Activated CD4-positive, alpha-beta T cell treated with anti-CD3 and anti-CD28 coated beads for 36 hours (primary cell): ENCODE measurements around the gene LIMK1. TPM values are rescaled to one million over a fixed set of nuclear protein-coding genes. Genes with fewer than 3 reads are reported as not detected.

Source experiments
- ATAC-seq: fragments of 200-7000 bp; cut with Tn5 transposase; one replicate; pipeline ENCODE4 v1.10.0; 2021; ENCODE audit warnings: mild to moderate bottlenecking, moderate library complexity
- CTCF ChIA-PET: fragments of 350-600 bp; sonication (Branson Sonifier 250); formaldehyde crosslinking; loops from one replicate; lab custom pipeline; 2021; ENCODE audit warnings: antibody characterized with exemption; lab: Charles Lee
- POLR2A ChIA-PET: fragments of 350-600 bp; sonication (Branson Sonifier 250); formaldehyde crosslinking; loops from one replicate; lab custom pipeline; 2021; ENCODE audit warnings: antibody characterized with exemption, inconsistent platforms; lab: Charles Lee
- DNase-seq: peaks from one replicate; pipeline ENCODE4 v3.0.0-alpha.2; 2020
- H3K27ac Mint-ChIP-seq: one replicate; pipeline ENCODE4 v1.8.0; 2021; ENCODE audit warnings: mixed read lengths
- H3K27me3 Mint-ChIP-seq: one replicate; pipeline ENCODE4 v1.8.0; 2021; ENCODE audit warnings: mixed read lengths
- H3K36me3 Mint-ChIP-seq: one replicate; pipeline ENCODE4 v1.8.0; 2021; ENCODE audit warnings: low read depth, mixed read lengths
- H3K4me1 Mint-ChIP-seq: one replicate; pipeline ENCODE4 v1.8.0; 2021; ENCODE audit warnings: mixed read lengths
- H3K4me3 Mint-ChIP-seq: one replicate; pipeline ENCODE4 v1.8.0; 2021; ENCODE audit warnings: mild to moderate bottlenecking, moderate library complexity, mixed read lengths
- H3K9me3 Mint-ChIP-seq: one replicate; pipeline ENCODE4 v1.8.0; 2021; ENCODE audit warnings: low read depth, mixed read lengths
- intact Hi-C, 2 experiments: fragments of 100-400 bp; cut with DNase I in 1 of 2; cut with micrococcal nuclease in 1 of 2; formaldehyde crosslinking; loops; one replicate each; pipeline versions ENCODE4 v1.14.2 to v1.15.1; 2022 to 2024; cut with DNase I, micrococcal nuclease
- total RNA-seq, 2 experiments: library from RNA; stranded (reverse); gene quantifications; one replicate each; pipeline ENCODE4 v1.2.3, GENCODE V29; 2021

LIMK1 gene
- 10 to 100 TPM; 12.5 to 14.8 TPM for total RNA-seq

DNA sequence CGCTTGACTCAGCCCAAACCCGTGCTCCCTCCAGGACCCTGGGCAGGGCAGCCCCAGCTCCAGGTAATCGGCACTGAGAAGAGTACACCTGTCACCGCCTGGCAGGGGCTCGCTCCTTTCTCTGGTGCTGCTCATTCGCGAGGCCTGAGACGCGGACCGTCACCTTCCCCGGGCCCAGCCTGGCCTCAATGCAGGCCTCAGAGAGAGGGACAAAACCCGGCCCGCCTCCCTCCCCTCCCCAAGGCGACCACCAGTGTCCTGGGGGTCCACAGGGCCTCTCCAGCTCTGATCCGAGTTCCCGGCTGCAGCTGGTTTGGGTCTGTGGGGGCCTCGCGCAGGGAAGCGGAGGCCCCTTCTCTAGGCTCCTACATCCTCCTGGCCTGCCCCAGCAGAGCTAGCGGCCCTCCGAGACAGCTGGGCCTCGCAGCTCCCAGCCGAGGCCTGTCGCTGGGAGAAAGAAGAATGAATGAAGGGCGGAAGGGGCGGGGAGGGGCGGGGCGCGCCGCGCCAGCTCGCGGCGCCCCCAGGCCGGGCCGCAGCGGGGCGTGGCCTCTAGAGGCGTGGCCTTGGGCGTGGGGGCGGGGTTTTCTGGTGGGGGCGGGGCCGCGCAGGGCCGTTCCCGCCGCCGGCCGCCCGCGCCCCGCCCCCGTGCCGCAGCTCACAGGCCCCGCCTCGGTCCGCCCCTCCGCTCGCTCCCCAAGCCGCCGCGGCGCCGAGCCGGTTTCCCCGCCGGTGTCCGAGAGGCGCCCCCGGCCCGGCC lies at the start of gene LIMK1:
LIMK1 (plus strand) TSS at position 688 of the 760 bp plus-strand sequence. CDS start 187 bp downstream, outside the sequence.
- ATAC-seq (peak; percentile 89), DNase-seq (peak; percentile 90)
- H3K4me1 Mint-ChIP-seq, result peaks cover 5% of the 10 kb centered on the region
- H3K9me3 Mint-ChIP-seq, result no peaks in the 10 kb centered on the region
- ChIA-PET CTCF (interaction anchor here (1.2 kb wide), 1 partner anchor 13 kb away, joined by 4 read pairs; no protein-coding TSS in a partner anchor), POLR2A (interaction anchor here (0.5 to 1.4 kb wide), 5 partner anchors 11 to 364 kb away, joined by 3 to 5 read pairs (median 3); partner anchors contain the start of gene STX1A)
- peaks cover 4% of the 10 kb centered on the region for H3K36me3 Mint-ChIP-seq
- intact Hi-C loops, result loop anchor here (1.0 to 5.0 kb wide), 4 partner anchors 11 to 504 kb away; partner anchors contain the start of genes ABHD11 (in 1 of the 2), EIF4H (in 1 of the 2) and TBL2 (in 1 of the 2)
- H3K4me3 Mint-ChIP-seq, result peak within 1 kb of the TSS; percentile 79
- no peaks in the 10 kb centered on the region for H3K27me3 Mint-ChIP-seq
- H3K27ac Mint-ChIP-seq, result peak within 1 kb of the TSS; percentile 77

DNA sequence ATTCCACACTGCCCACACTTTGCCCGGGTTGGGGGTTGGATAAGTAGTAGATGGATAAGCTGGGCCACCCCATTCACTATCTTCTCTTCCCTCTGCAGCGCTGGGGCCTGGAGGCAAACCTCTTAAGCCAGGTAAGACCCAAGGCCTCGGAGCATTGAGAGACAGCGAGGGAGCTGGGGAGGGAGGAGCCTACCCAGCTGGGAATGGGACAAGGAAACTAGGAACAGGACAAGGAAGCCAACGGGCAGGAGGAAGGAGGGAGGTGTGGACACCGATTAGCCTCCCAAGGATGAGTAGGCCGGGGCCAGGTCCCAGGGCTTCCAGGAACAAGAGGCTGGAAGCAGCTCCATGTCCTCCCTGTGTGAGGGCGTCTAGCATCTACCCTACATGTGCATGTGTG lies 46.0 kb upstream of the LIMK1 start:
- Mint-ChIP-seq H3K27ac (no peak overlapping the region), H3K4me1 (no peaks in the 10 kb centered on the region), H3K27me3 (no peaks in the 10 kb centered on the region), H3K9me3 (no peaks in the 10 kb centered on the region), H3K4me3 (no peak overlapping the region), H3K36me3 (no peaks in the 10 kb centered on the region)
- intact Hi-C loops, result no loop called here
- no peak for DNase-seq
- POLR2A ChIA-PET, result no interaction called here
- ATAC-seq, result no peak
- CTCF ChIA-PET, result interaction anchor here (1.8 to 2.5 kb wide), 2 partner anchors 11 to 12 kb away, joined by 13 to 16 read pairs; no protein-coding TSS in a partner anchor

DNA sequence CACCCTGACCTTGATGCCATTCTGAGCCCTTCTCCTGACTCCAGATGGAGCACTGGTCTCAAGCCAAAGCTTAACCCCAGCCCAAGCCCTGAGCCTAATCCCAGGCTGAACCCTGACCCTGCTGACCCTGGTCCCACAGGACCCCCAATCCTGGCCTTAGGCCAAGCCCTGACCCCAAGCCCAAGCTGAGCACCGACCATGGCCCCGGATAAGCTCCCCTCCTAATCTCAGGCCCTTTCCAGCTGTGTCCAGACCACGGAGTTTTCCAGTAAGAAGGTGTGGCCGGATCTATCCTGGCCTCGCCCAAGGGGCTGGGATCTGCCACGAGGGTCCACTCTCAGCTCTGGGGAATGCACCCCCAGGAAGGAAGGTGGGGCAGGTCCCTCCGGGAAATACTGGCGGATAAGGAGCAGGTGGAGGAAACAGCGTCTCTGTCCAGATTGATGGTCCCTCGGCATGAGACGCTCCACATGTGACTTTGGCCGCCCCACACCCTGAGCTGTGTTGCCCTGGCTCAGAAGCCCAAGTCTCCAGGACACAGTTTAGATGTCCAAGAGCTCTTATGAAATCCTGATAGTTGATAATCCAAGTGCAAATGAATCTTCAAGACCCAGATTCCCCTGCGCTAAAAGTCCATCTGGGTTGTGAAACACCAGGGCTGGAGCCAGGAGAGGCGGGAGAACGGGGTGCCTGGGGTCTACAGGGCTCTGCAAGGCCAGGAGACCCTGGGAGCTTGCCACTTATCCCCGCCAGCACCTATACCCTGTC lies 45.2 kb upstream of the LIMK1 start:
- ChIA-PET POLR2A (no interaction called here), CTCF (interaction anchor here (1.8 kb wide), 1 partner anchor 13 kb away, joined by 16 read pairs; no protein-coding TSS in a partner anchor)
- H3K4me1 Mint-ChIP-seq, result no peaks in the 10 kb centered on the region
- intact Hi-C loops, result no loop called here
- no peak overlapping the region for H3K4me3 Mint-ChIP-seq
- H3K36me3 Mint-ChIP-seq, result no peaks in the 10 kb centered on the region
- ATAC-seq (no peak), DNase-seq (no peak)
- H3K9me3 Mint-ChIP-seq, result no peaks in the 10 kb centered on the region
- no peak overlapping the region for H3K27ac Mint-ChIP-seq
- H3K27me3 Mint-ChIP-seq, result no peaks in the 10 kb centered on the region

DNA sequence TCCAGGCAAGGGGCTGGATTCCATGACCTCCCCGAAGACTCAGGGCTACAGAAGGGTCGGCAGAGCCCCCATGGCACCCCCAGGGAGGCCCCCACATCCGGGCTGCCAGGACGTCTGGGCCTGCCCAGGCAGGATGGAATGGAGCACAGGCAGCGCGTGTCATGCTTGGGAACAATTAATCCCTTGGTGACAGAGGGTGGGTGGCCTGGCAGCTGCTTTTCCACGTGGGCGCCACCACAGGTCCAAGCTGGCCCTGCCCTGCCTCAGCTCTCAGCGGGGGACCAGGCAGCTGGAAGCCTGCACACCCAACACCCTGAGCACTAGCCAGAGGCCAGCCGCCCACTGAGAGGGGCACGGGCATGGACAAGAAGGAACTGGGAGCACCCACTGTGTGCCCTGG lies 44.3 kb upstream of the LIMK1 start:
- Mint-ChIP-seq H3K9me3 (no peaks in the 10 kb centered on the region), H3K27me3 (no peaks in the 10 kb centered on the region), H3K4me3 (no peak overlapping the region), H3K4me1 (no peaks in the 10 kb centered on the region), H3K27ac (no peak overlapping the region), H3K36me3 (no peaks in the 10 kb centered on the region)
- CTCF ChIA-PET, result interaction anchor here (1.8 kb wide), 1 partner anchor 14 kb away, joined by 16 read pairs; no protein-coding TSS in a partner anchor
- POLR2A ChIA-PET, result no interaction called here
- ATAC-seq (no peak), DNase-seq (no peak)
- intact Hi-C loops, result no loop called here

DNA sequence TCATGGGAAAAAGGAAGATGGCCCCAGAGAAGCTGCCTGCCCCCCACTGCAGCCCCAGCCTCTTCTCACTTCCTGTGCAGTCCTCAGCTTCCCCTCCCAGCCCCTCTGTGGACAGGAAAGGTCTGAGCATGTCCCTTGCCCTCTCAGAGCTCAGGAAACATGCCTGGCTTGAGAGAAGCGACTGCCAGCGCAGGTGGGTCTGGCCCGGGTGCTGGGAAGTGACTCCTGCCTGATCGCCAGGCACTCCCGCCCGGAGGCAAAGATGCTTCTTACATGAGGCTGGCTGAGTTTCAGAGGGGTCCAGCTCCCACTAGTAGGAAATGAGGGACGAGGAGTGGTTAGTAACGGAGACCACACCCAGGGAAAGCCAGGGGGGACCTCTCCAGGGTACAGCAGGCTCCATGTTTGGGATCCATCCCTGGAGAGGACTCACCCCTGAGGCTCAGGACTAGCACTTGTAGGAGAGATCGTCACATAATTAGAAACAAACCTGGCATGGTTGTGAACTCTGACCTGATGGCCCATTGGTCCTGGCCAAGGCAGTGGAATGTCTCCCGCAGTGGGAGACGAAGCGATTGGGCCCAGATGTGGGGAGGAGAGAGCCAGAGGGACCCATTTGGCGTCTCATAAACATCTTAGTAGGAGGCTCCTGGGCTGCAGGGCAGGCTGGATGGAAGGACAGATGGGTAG lies 43.4 kb upstream of the LIMK1 start:
- Mint-ChIP-seq H3K9me3 (no peaks in the 10 kb centered on the region), H3K4me1 (no peaks in the 10 kb centered on the region), H3K4me3 (no peak overlapping the region), H3K36me3 (no peaks in the 10 kb centered on the region), H3K27me3 (no peaks in the 10 kb centered on the region), H3K27ac (no peak overlapping the region)
- DNase-seq (no peak), ATAC-seq (no peak)
- POLR2A ChIA-PET, result no interaction called here
- CTCF ChIA-PET, result interaction anchor here (0.6 kb wide), 1 partner anchor 165 kb away, joined by 4 read pairs; no protein-coding TSS in a partner anchor
- intact Hi-C loops, result no loop called here

DNA sequence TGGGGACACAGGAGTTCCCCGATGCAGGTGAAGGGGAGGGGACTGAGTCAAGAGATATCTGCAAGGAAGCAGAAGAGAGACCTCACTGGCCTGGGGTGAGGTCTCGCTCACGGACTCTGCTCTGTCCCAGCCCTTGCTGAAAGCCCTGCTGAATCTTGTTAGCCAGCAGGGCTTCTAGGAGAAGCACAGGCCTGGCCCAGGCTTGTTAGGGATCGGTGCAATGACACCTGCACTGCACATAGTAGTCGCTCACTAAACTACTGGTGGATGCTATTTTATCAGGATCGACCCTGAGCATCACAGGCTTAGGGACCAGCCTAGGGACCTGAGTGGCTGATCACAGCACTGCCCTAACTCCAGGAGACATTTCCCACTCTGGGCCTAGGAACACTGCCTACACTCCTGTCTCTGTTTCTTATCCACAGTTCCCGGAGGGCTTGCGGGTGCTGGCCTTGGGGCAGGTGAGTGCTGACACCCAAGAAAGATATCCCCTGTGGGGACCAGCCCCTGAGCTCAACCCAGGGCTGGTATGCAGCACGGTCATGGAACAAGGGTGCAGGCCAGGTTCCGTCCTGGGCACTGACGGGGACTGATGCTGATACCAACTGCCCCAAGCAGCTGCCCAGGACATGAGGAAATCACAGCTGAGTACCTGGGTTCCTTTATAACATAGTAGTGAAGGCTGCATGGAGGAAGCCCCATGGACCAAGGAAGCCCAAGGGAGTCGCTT lies 42.6 kb upstream of the LIMK1 start:
- no peak for ATAC-seq
- ChIA-PET POLR2A (no interaction called here), CTCF (interaction anchor here (0.6 kb wide), 1 partner anchor 165 kb away, joined by 4 read pairs; no protein-coding TSS in a partner anchor)
- DNase-seq, result no peak
- intact Hi-C loops, result no loop called here
- H3K27me3 Mint-ChIP-seq, result no peaks in the 10 kb centered on the region
- no peak overlapping the region for H3K27ac Mint-ChIP-seq
- H3K36me3 Mint-ChIP-seq, result no peaks in the 10 kb centered on the region
- H3K4me3 Mint-ChIP-seq, result no peak overlapping the region
- H3K4me1 Mint-ChIP-seq, result no peaks in the 10 kb centered on the region
- H3K9me3 Mint-ChIP-seq, result no peaks in the 10 kb centered on the region

DNA sequence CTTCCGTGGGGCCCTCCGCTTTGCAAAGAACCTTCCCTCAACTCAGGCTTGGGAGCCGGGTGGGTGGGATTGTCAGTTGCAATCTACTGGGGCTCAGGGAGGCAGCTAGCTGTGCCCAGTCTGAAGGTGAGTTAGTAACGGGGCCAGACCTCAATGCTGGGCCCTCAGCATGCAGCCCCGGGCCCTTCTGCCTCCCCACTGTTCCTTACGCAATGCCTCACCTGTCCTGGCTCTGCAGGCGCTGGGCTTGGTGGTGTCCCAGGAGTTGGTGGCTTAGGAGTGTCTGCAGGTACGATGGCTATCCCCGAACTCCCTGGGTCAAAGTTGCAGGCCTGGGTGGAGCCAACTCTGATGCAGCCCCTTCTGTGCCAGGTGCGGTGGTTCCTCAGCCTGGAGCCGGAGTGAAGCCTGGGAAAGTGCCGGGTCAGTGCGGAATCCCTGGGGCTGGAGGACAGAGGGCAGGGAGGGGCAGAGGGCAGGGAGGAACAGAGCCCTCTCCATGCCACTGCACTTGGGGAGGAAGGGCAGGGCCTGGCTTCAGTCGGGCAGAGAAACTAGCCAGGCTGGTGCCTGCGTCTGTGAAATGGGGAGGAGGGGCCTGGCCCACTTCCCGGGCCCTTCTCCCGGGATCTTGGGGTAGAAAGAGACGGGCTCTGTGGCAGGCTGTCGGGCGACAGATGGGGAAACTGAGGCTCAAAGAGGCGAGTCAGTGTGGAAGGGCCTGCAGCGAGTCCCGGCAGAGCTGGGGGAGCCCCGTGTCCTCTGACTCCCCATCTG lies 40.7 kb upstream of the LIMK1 start:
- ATAC-seq (no peak), DNase-seq (no peak)
- intact Hi-C loops, result no loop called here
- Mint-ChIP-seq H3K27ac (no peak overlapping the region), H3K4me1 (no peaks in the 10 kb centered on the region), H3K36me3 (no peaks in the 10 kb centered on the region), H3K4me3 (no peak overlapping the region), H3K27me3 (no peaks in the 10 kb centered on the region), H3K9me3 (no peaks in the 10 kb centered on the region)
- POLR2A ChIA-PET, result no interaction called here
- CTCF ChIA-PET, result no interaction called here

DNA sequence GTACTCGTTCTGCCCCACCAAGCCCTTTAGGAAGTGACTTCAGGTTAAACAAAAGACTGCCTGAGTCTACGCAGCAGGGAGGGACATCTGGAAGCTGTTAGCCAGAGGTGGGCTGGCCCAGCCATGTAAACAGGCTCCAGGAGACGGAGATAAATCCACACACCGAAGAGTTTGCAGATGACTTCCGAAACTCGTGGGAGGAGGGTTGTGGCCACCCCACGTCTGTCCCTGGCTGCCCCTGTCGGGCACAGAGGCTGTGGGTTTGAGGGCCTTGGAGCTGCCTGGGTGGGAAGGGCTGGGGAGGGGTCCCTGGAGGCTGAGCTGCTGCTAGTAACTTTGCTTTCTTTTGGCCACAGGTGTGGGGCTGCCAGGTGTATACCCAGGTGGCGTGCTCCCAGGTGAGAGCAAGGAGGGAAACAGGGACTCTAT lies 40.1 kb upstream of the LIMK1 start:
- intact Hi-C loops, result no loop called here
- Mint-ChIP-seq H3K36me3 (no peaks in the 10 kb centered on the region), H3K4me3 (no peak overlapping the region), H3K27ac (no peak overlapping the region), H3K4me1 (no peaks in the 10 kb centered on the region), H3K27me3 (no peaks in the 10 kb centered on the region), H3K9me3 (no peaks in the 10 kb centered on the region)
- no peak for DNase-seq
- ATAC-seq, result no peak
- CTCF ChIA-PET, result no interaction called here
- POLR2A ChIA-PET, result no interaction called here

DNA sequence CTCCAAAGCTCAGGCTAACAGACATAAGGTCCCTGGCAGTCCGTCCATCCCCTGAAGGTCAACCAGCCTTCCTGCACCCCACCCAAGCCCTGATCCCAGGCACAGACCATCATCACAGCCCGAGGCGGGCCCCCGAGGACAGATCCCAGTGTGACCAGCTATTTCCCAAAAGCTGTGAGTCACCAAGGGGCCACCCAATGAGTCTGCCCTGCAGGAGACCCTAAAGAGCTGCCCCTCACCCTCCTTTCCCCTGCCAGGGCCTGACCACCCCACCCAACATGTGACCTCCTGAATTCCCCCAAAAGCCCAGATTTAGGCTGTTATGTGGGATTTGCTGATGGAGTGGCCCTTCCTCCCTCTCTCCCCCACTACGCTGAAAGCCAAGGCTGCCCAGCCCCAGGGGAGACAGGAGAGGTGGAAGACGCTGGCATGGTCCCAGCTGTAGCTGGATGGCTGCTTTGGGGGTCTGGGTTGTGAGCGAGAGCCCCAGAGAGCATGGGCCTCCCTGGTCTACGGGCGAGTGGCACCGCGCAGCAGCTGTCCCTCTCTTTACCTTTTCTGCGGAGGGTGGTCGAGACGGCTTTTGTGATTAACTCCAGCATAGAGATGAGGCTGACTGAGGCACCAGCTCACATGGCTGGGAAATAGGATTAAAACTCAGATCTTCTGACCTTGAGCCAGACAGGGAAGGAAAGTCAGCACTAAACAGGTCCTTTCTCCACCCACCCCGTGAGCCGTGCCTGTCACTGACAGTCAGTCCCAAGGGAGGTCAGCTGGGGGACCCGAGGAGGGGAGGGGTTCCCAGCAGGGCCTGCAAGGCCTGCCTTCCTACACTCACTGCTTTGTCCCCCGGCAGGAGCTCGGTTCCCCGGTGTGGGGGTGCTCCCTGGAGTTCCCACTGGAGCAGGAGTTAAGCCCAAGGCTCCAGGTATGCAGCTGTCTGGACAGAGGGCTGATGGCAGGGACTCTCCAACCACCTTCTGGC lies 38.9 kb upstream of the LIMK1 start:
- ChIA-PET CTCF (interaction anchor here (0.7 kb wide), 1 partner anchor 20 kb away, joined by 4 read pairs; no protein-coding TSS in a partner anchor), POLR2A (no interaction called here)
- H3K9me3 Mint-ChIP-seq, result no peaks in the 10 kb centered on the region
- H3K4me1 Mint-ChIP-seq, result no peaks in the 10 kb centered on the region
- ATAC-seq (no peak), DNase-seq (no peak)
- intact Hi-C loops, result no loop called here
- no peak overlapping the region for H3K27ac Mint-ChIP-seq
- no peaks in the 10 kb centered on the region for H3K27me3 Mint-ChIP-seq
- no peak overlapping the region for H3K4me3 Mint-ChIP-seq
- no peaks in the 10 kb centered on the region for H3K36me3 Mint-ChIP-seq
